Activated CD8-positive, alpha-beta T cell treated with anti-CD3 and anti-CD28 coated beads, Interleukin-2, amount 10 ng/mL, durations not matched to agents 7 days and 5 days (primary cell): ENCODE results near the gene PCSK6. TPM values are rescaled to one million over a fixed set of nuclear protein-coding genes. Genes with fewer than 3 reads are reported as not detected.

Experiments used
- ATAC-seq: fragments of 150-1000 bp; cut with Tn5 transposase; one replicate; pipeline ENCODE4 v1.10.0; 2021; ENCODE audit warnings: moderate library complexity
- CTCF ChIA-PET: fragments of 350-600 bp; sonication (Branson Sonifier 250); formaldehyde crosslinking; loops from one replicate; lab custom pipeline; 2021; ENCODE audit warnings: antibody characterized with exemption; lab: Charles Lee
- POLR2A ChIA-PET: fragments of 350-600 bp; sonication (Branson Sonifier 250); formaldehyde crosslinking; loops from one replicate; lab custom pipeline; 2021; ENCODE audit warnings: antibody characterized with exemption; lab: Charles Lee
- DNase-seq: peaks from one replicate; pipeline ENCODE4 v3.0.0-alpha.2; 2020
- H3K27ac Mint-ChIP-seq: one replicate; pipeline ENCODE4 v1.8.0; 2021; ENCODE audit warnings: mild to moderate bottlenecking, mixed read lengths
- H3K27me3 Mint-ChIP-seq: one replicate; pipeline ENCODE4 v1.8.0; 2021; ENCODE audit warnings: low read depth, mixed read lengths
- H3K36me3 Mint-ChIP-seq: one replicate; pipeline ENCODE4 v1.8.0; 2021; ENCODE audit warnings: low read depth, mixed read lengths
- H3K4me1 Mint-ChIP-seq: one replicate; pipeline ENCODE4 v1.8.0; 2021; ENCODE audit warnings: low read depth, mixed read lengths
- H3K4me3 Mint-ChIP-seq: one replicate; pipeline ENCODE4 v1.8.0; 2021; ENCODE audit warnings: mild to moderate bottlenecking, mixed read lengths
- H3K9me3 Mint-ChIP-seq: one replicate; pipeline ENCODE4 v1.8.0; 2022; ENCODE audit warnings: mixed read lengths; ENCODE audit not compliant: insufficient read depth
- total RNA-seq, 2 experiments: library from RNA; stranded (reverse); gene quantifications; one replicate each; pipeline ENCODE4 v1.2.3, GENCODE V29; 2021

The PCSK6 gene
- total RNA-seq, 2 experiments from 2014 or later, result 0.68 to 0.76 TPM

- Mint-ChIP-seq H3K36me3 (peaks cover 20% of the 10 kb centered on the region), H3K27ac (no peak overlapping the region), H3K9me3 (no peaks in the 10 kb centered on the region), H3K4me1 (peaks cover 6% of the 10 kb centered on the region), H3K27me3 (no peaks in the 10 kb centered on the region), H3K4me3 (no peak overlapping the region)
- DNase-seq (no peak), ATAC-seq (no peak)
- POLR2A ChIA-PET, result interaction anchor here (0.9 to 1.1 kb wide), 2 partner anchors 29 to 53 kb away, joined by 3 to 4 read pairs; no protein-coding TSS in a partner anchor
- CTCF ChIA-PET, result interaction anchor here (1.1 to 2.4 kb wide), 4 partner anchors 9 to 260 kb away, joined by 3 to 17 read pairs (median 12); no protein-coding TSS in a partner anchor
These were observed 222.0 kb downstream of the PCSK6 start for GRCh38 chr15:101267320-101268104.

GRCh38 chr15:101266787-101267186 is 222.7 kb downstream of the PCSK6 start:
- ATAC-seq (no peak), DNase-seq (no peak)
- Mint-ChIP-seq H3K9me3 (no peaks in the 10 kb centered on the region), H3K27ac (no peak overlapping the region), H3K27me3 (no peaks in the 10 kb centered on the region), H3K4me3 (no peak overlapping the region), H3K4me1 (peaks cover 6% of the 10 kb centered on the region), H3K36me3 (peaks cover 15% of the 10 kb centered on the region)
- ChIA-PET POLR2A (no interaction called here), CTCF (interaction anchor here (1.8 to 2.4 kb wide), 3 partner anchors 8 to 259 kb away, joined by 12 to 17 read pairs (median 12); no protein-coding TSS in a partner anchor)

- Mint-ChIP-seq H3K4me3 (no peak overlapping the region), H3K27ac (no peak overlapping the region), H3K36me3 (peaks cover 10% of the 10 kb centered on the region), H3K27me3 (peaks cover 4% of the 10 kb centered on the region), H3K9me3 (no peaks in the 10 kb centered on the region), H3K4me1 (peaks cover 6% of the 10 kb centered on the region)
- ATAC-seq (no peak), DNase-seq (no peak)
- CTCF ChIA-PET, result interaction anchor here (0.9 kb wide), 1 partner anchor 258 kb away, joined by 3 read pairs; no protein-coding TSS in a partner anchor
- POLR2A ChIA-PET, result no interaction called here
These were observed 223.5 kb downstream of the PCSK6 start for GRCh38 chr15:101266034-101266433.

- H3K4me1 Mint-ChIP-seq, result peaks cover 6% of the 10 kb centered on the region
- H3K9me3 Mint-ChIP-seq, result no peaks in the 10 kb centered on the region
- CTCF ChIA-PET, result interaction anchor here (0.9 to 5.6 kb wide), 2 partner anchors 257 kb away, joined by 3 to 32 read pairs; no protein-coding TSS in a partner anchor
- no peak for DNase-seq
- no peak overlapping the region for H3K27ac Mint-ChIP-seq
- peaks cover 5% of the 10 kb centered on the region for H3K36me3 Mint-ChIP-seq
- POLR2A ChIA-PET, result no interaction called here
- H3K27me3 Mint-ChIP-seq, result peaks cover 6% of the 10 kb centered on the region
- ATAC-seq, result no peak
- H3K4me3 Mint-ChIP-seq, result no peak overlapping the region
These were observed 224.4 kb downstream of the PCSK6 start for GRCh38 chr15:101264911-101265641.

DNA sequence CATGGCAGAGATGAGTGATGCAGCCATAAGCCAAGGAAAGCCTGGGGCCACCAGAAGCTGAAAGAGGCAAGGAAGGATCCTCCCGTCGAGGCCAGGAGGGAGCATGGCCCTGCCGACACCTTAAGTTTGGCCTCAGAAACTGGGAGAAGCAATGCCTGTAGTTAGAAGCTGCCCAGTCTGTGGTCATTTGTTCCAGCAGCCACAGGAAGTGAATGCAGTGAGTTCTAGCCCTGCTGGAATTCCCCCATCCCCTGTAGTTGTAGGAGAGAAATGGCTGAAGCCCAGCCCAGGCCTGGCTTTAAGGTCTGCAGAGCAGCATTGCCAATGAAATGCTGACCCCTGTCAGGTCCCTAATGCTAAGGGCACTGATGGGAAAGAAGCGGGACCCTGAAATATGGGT is 225.5 kb downstream of the PCSK6 start:
- H3K27ac Mint-ChIP-seq, result no peak overlapping the region
- no peaks in the 10 kb centered on the region for H3K36me3 Mint-ChIP-seq
- DNase-seq (no peak), ATAC-seq (no peak)
- H3K27me3 Mint-ChIP-seq, result peaks cover 8% of the 10 kb centered on the region
- POLR2A ChIA-PET, result no interaction called here
- H3K9me3 Mint-ChIP-seq, result no peaks in the 10 kb centered on the region
- H3K4me1 Mint-ChIP-seq, result peaks cover 6% of the 10 kb centered on the region
- H3K4me3 Mint-ChIP-seq, result no peak overlapping the region
- CTCF ChIA-PET, result interaction anchor here (1.5 to 5.6 kb wide), 2 partner anchors 12 to 256 kb away, joined by 3 to 32 read pairs; no protein-coding TSS in a partner anchor

DNA sequence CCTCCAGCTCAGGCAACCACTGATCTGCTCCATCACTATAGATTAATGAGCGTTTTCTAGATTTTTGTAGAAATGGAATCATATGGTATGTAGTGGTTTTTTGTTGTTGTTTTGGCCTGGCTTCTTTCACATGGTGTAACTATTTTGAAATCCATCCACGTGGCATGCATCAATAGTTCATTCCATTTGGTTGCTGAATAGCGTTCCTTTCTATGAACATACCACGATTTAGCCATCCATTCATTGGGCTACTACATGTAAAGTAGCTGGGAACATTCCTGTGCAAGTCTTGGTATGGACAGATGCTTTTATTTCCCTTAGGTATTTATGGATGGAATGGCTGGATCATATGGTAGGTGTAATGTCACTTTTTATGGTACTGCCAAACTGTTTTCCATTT is 227.0 kb downstream of the PCSK6 start:
- no peaks in the 10 kb centered on the region for H3K36me3 Mint-ChIP-seq

GRCh38 chr15:101258238-101259144 is 231.0 kb downstream of the PCSK6 start:
- no peaks in the 10 kb centered on the region for H3K9me3 Mint-ChIP-seq
- ChIA-PET POLR2A (no interaction called here), CTCF (interaction anchor here (0.6 to 9.3 kb wide), 39 partner anchors 9 to 409 kb away, joined by 3 to 235 read pairs (median 4); no protein-coding TSS in a partner anchor)
- H3K27me3 Mint-ChIP-seq, result peaks cover 11% of the 10 kb centered on the region
- peaks cover 32% of the 10 kb centered on the region for H3K4me1 Mint-ChIP-seq
- H3K4me3 Mint-ChIP-seq, result no peak overlapping the region
- no peak overlapping the region for H3K27ac Mint-ChIP-seq
- ATAC-seq (no peak), DNase-seq (peak; percentile 69)
- H3K36me3 Mint-ChIP-seq, result no peaks in the 10 kb centered on the region

More for the DNA sequence above, 227.0 kb downstream of the PCSK6 start:
- Mint-ChIP-seq H3K9me3 (no peaks in the 10 kb centered on the region), H3K27ac (no peak overlapping the region), H3K27me3 (peaks cover 11% of the 10 kb centered on the region), H3K4me1 (peaks cover 8% of the 10 kb centered on the region), H3K4me3 (no peak overlapping the region)
- ChIA-PET POLR2A (interaction anchor here (1.1 kb wide), 1 partner anchor 665 kb away, joined by 3 read pairs; no protein-coding TSS in a partner anchor), CTCF (interaction anchor here (0.6 to 5.6 kb wide), 4 partner anchors 14 to 255 kb away, joined by 3 to 32 read pairs (median 4); no protein-coding TSS in a partner anchor)
- ATAC-seq (no peak), DNase-seq (no peak)

- ATAC-seq, result no peak
- no peak overlapping the region for H3K4me3 Mint-ChIP-seq
- H3K27ac Mint-ChIP-seq, result no peak overlapping the region
- DNase-seq, result peak; percentile 45
- peaks cover 11% of the 10 kb centered on the region for H3K27me3 Mint-ChIP-seq
- H3K4me1 Mint-ChIP-seq, result peaks cover 41% of the 10 kb centered on the region
- POLR2A ChIA-PET, result no interaction called here
- peaks cover 3% of the 10 kb centered on the region for H3K36me3 Mint-ChIP-seq
- CTCF ChIA-PET, result interaction anchor here (0.7 to 9.3 kb wide), 13 partner anchors 13 to 245 kb away, joined by 3 to 235 read pairs (median 7); no protein-coding TSS in a partner anchor
- H3K9me3 Mint-ChIP-seq, result no peaks in the 10 kb centered on the region
These were observed 232.8 kb downstream of the PCSK6 start for GRCh38 chr15:101256757-101257156.

- Mint-ChIP-seq H3K4me3 (no peak overlapping the region), H3K27ac (no peak overlapping the region), H3K4me1 (peaks cover 41% of the 10 kb centered on the region), H3K36me3 (peaks cover 5% of the 10 kb centered on the region), H3K27me3 (peaks cover 5% of the 10 kb centered on the region), H3K9me3 (no peaks in the 10 kb centered on the region)
- no peak for DNase-seq
- POLR2A ChIA-PET, result no interaction called here
- ATAC-seq, result no peak
- CTCF ChIA-PET, result interaction anchor here (0.7 to 9.3 kb wide), 14 partner anchors 12 to 244 kb away, joined by 3 to 235 read pairs (median 6); no protein-coding TSS in a partner anchor
These were observed 233.8 kb downstream of the PCSK6 start for GRCh38 chr15:101255615-101256241.

DNA sequence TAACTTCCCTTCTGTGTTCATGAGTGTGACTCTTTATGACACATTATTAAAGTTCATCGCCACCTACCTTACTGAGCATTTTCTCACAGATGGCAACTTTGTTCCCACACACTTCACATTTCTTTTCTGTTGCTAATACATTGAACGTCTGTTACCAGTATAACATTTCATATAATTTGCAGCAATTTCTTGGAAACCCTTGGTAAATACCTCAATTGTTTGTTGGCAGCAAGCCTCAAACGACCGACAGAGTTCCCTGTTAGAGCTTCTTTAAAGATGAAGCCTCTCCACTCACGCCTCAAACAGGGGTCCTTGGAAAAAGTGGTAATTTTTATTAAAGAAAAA is 234.5 kb downstream of the PCSK6 start:
- peak overlapping the region; percentile 17 for H3K4me3 Mint-ChIP-seq
- peaks cover 12% of the 10 kb centered on the region for H3K36me3 Mint-ChIP-seq
- ChIA-PET POLR2A (interaction anchor here (1.1 to 1.5 kb wide), 2 partner anchors 50 to 161 kb away, joined by 3 read pairs; no protein-coding TSS in a partner anchor), CTCF (interaction anchor here (1.1 to 9.3 kb wide), 8 partner anchors 11 to 243 kb away, joined by 5 to 235 read pairs (median 8); no protein-coding TSS in a partner anchor)
- DNase-seq, result no peak
- H3K27me3 Mint-ChIP-seq, result peaks cover 4% of the 10 kb centered on the region
- no peak for ATAC-seq
- H3K4me1 Mint-ChIP-seq, result peaks cover 47% of the 10 kb centered on the region
- no peaks in the 10 kb centered on the region for H3K9me3 Mint-ChIP-seq
- no peak overlapping the region for H3K27ac Mint-ChIP-seq
